GM19395 (cell line): Measurements from ENCODE around the gene CATSPERD.
"Not testable (repeated sequence)": the region's sequence is repeated elsewhere in the genome, so short reads cannot be mapped to it uniquely, and the experiment has no call there.

Experiments
- ATAC-seq: cut with Tn5 transposase; IDR thresholded peaks from one replicate; pipeline ENCODE4 v1.9.1; 2021; ENCODE audit warnings: mild to moderate bottlenecking, moderate library complexity; ENCODE audit not compliant: unreplicated experiment

CATSPERD gene

DNA sequence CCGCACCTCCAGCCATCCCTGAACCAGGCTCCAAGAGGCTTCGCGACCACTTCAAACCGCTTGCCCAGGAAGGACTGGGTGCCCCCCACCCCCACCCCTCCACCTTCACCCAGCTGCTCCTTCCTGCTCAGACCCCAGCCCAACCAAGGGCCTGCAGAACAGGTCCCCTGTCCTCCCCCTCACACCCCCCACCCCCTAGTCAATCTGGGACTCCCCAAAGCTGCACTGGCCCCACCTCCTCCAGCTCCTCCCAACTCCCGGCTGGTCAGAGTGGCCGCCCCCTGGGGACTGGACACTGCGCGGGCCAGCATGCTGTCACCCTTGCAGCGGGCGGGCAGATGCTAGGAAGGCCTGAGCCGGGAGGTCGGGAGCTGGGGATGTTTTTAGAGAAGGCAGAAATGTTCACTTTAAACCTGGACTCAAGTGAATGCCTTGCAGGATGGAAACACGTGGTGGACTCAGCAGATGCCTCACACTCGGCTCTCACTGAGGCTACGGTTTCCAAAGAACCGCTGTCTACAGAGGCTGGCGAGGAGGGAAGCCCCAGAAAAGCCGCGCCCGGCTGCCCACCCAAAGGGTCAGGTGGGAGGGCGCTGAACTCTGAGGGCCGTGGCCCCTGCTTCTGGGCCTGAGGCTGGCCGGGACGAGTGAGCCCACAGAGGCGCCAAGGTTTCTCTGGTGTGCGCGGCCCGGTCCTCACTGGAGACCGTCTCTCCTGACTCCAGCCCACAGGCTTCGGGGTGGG is 22.4 kb upstream of the CATSPERD start:
- ATAC-seq = no peak

DNA sequence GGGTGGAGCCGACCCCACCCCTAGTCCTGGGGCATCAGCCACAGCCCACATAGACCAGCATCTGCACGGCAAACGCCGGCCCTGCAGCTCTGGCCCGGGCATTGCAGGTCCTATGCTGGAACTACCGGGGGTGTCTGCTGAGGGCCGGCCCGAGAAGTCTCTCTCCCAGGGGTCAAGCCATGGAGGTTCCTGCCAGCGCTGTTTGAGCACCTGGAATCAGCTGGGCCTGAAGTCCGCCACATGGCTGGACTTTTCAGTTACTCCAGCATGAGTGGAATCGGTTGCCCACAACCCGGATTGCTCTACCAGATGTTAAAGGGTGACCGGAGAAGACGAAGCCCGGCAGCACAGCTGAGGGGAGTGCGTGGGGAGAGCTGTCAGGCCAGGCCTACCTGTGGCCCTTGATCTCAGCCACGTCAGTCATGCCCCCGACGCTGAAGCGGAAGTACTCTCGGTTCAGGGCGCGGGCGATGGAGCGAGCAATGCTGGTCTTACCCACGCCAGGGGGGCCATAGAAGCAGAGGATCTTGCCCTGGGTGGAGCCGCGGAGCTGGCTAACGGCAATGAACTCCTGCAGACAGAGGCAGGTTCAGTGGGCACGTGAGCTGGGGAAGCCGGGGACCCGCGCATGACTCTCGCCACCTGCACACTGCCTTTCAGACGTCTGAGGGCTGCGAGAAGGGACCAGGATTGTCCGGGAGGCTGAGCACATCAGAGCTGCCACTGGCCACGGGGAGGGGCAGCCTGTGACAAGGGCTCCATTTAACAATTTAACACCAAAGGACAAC is 21.6 kb upstream of the CATSPERD start:
- ATAC-seq = no peak

- no peak for ATAC-seq
These were observed 19.9 kb upstream of the CATSPERD start for GRCh38 chr19:5700455-5701092.

- not testable (repeated sequence) for ATAC-seq
These were observed 18.4 kb upstream of the CATSPERD start for GRCh38 chr19:5702053-5702410.

DNA sequence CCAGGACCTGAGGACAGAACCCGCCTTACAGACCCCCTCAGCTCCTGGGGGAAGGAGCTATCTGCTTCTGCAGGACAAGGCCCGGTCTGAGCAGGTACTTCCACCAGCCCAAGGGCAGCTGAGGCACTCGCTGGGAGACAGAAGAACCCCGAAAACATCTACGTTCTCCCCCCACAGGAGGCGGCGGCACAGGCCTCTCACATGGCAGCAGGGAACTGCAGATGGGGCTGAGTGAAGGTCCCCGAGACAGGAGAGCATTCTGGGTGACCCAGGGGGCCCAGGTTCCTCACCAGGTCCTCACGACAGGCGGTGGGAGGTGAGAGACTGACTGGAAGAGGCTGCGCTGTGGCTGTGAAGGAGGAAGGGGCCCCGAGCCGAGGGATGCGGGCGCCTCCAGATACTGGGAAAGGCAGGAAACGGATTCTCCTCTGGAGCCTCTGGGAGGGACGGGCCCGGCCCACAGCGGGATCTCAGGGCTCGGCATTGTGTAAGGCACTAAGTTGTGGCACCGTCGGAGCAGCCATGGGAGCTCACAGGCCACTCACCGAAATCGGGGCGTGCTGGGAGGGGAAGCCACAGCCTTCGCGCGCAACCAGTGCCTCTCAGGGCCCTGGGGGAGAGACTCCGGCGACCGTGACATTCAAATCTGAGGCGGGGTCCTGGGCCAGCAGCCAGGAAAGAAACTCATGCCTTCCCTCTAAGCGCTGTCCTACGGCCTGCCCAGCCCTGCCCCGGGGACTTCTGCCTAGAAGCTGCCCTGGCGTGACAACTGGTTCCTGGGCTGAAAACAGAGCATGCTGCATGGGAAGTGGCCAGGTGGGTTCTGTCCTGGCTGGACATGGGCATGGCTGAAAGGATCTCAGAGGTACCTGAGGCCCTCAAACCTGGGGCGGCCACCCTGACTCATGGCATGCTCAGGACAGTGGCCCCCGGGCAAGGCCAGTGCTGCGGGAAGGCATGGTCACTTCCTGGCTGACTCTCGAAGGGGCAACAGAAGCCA is 16.3 kb upstream of the CATSPERD start:
- no peak for ATAC-seq

- ATAC-seq = no peak
These were observed 14.9 kb upstream of the CATSPERD start for GRCh38 chr19:5705552-5705951.

DNA sequence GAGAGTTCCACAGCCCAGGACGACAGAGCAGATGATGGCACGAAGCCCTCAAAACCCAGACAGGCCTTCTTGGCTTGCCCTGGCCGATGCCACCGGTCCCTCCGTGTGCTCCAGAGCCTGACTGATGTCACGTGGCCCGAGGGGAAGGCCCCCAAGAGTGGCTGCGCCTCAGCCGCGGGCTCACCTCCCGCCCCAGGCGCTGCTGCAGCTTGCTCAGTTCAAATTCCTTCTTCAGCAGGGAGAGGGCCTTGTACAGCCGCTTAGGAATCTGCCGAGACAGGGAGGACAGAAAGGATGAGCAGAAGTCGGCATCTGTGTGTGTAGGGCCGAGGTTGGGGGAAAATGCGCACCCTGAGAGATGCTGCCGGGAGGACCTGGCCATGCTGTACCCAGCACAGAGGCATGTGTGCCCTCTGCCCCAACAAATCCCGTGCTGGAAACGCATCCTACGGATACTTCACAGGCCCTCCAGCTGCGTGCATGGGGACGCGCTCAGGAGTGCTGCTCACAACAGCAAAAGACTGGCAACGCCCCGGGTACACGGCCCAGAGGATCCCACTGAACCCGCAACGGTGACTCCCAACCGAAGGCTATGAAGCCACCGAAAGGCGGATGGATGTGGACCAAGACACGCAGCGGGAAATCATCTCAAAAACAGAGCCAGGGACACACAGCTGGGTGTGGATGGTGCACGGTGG is 13.4 kb upstream of the CATSPERD start:
- ATAC-seq = no peak

DNA sequence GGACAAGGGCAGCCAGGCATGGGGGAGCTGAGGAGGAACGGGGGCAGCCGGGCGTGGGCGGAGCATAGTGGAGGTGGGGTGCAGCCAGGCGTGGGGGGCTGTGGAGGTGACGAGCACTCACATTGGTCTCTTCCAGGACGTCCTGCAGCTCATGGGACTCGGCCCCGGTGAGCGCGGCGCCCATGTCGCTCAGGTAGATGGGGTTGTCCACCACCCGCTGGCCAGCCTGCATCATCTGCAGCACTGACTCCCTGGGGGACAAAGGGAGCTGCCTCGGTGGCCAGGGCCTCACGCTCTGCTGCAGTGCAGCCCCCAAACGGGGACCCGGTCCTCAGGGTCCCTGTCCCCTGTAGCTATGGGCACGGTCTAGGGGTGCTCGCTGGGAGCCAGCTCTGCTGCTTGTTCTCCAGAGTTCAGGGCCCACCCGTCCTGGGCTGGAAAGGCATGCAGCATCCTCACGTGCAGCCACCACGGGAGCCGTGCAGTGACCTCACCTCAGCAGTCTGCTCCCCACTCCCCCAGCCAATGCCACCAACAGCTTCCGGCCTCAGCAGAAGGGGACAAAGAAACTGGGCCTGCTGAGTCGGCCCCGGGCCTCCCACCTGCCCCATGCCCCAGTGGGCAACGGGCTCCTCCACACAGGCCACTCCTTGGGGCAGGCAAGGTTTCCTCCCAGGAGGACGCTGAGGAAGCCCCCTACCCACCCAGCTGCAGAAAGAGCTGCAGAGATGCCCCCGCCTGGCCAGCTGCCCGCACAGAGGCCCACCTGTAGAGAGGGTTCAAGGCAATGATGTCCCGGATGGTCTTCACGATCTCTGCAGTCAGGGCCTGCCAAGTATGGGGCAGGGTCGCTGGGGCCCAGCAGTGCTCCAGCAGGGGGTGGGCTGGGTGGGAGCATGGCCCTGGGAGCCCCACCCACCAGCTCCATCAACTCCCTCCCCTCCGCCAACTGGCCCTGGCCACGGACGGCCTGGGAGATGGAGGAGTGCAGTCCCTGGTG is 12.6 kb upstream of the CATSPERD start:
- no peak for ATAC-seq

GRCh38 chr19:5711025-5711424 is 9.4 kb upstream of the CATSPERD start:
- no peak for ATAC-seq

GRCh38 chr19:5711713-5712161 is 8.7 kb upstream of the CATSPERD start:
- no peak for ATAC-seq

DNA sequence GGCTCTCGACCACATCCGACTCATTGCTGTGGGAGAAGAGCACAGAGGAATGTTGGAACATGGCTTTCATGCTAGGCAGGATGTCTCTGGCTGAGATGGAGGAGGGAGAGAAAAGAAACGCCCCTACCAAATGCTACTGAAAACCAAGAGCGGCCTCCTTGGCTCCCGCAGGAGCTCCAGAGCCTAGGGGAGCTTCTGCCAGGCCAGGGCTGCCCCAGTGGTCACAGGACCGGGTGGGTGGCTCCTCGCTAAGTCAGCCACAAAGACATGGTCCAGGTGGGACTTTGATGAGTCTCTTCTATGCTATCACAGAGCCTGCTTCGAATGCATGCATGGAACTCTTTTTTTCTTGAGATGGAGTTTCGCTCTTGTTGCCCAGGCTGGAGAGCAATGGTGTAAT is 7.2 kb upstream of the CATSPERD start:
- ATAC-seq = no peak

- no peak for ATAC-seq
These were observed 5.6 kb upstream of the CATSPERD start for GRCh38 chr19:5714816-5715215.

- ATAC-seq = no peak
These were observed 3.1 kb upstream of the CATSPERD start for GRCh38 chr19:5717215-5717935.

DNA sequence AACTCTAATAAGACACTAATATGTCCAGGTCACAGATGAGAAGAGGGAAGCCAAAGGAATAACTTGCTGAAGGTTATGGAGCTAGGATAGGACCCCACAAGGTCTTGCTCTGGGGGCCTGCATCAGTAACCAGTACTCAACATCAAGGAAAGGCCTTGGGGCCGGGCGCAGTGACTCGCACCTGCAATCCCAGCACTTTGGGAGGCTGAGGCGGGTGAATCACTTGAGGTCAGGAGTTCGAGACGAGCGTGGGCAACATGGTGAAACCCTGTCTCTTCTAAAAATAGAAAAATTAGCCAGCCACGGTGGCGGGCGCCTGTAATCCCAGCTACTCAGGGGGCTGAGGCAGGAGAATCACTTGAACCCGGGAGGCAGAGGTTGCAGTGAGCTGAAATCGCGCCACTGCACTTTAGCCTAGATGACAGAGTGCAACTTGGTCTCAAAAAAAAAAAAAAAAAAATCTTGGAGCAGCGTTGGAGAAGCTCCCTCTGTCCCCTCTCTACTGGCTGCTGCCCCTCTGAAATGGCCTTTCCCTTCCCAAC is 2.3 kb upstream of the CATSPERD start:
- ATAC-seq = no peak

GRCh38 chr19:5718579-5719273 is 1.7 kb upstream of the CATSPERD start:
- ATAC-seq = no peak

GRCh38 chr19:5719274-5719960 is 1.0 kb upstream of the CATSPERD start:
- peak; percentile 1 for ATAC-seq
